K562 (cell line): Measurements from ENCODE around the gene ABHD3.
"Not testable (repeated sequence)": the region's sequence is repeated elsewhere in the genome, so short reads cannot be mapped to it uniquely, and the experiment has no call there.

Experiments
- HNRNPUL1 ChIP-seq: fragments of 200-400 bp; formaldehyde crosslinking; IDR thresholded peaks from 2 replicates; pipeline ENCODE4 v1.6.1; 2017; ENCODE audit warnings: low read length
- JUN ChIP-seq, 2 experiments: sonication (generic) in 1 of 2; formaldehyde crosslinking in 1 of 2; IDR thresholded peaks; 2 replicates each; pipeline versions ENCODE4 v1.6.1 to v1.8.0; 2012 to 2022; ENCODE audit warnings: borderline replicate concordance in 2 of 2, mild to moderate bottlenecking in 2 of 2, improper control_type of control experiment in 1 of 2, low read depth in 1 of 2, low read length in 1 of 2, missing genetic modification reagents in 1 of 2
- PML ChIP-seq: IDR thresholded peaks from 2 replicates; pipeline ENCODE4 v1.6.1; 2012; ENCODE audit warnings: low read length, inconsistent platforms
- SMARCA4 ChIP-seq: fragments of 450-650 bp; IDR thresholded peaks from 2 replicates; pipeline ENCODE4 v1.6.1; 2016
- SP2 ChIP-seq: IDR thresholded peaks from 2 replicates; pipeline ENCODE4 v1.6.1; 2011; ENCODE audit warnings: mild to moderate bottlenecking, low read depth, low read length, moderate library complexity; ENCODE audit not compliant: poor library complexity, severe bottlenecking; ENCODE audit errors: extremely low read depth
- ZNF668 ChIP-seq: fragments of 250-450 bp; sonication (Bioruptor Pico); IDR thresholded peaks from 2 replicates; pipeline ENCODE4 v1.8.0; 2022; ENCODE audit warnings: mild to moderate bottlenecking, inconsistent platforms
- TF ChIP-seq, protein P1 (sequence below), 3 experiments: IDR thresholded peaks in 2 of 3; conservative IDR thresholded peaks in 1 of 3; 2 replicates each; pipeline ENCODE4 v1.5.1; 2011 to 2012; ENCODE audit warnings: low read length in 3 of 3, mild to moderate bottlenecking in 3 of 3, control low read depth in 2 of 3, improper control_type of control experiment in 1 of 3, inconsistent platforms in 1 of 3, low read depth in 1 of 3, mixed read lengths in 1 of 3, moderate library complexity in 1 of 3; ENCODE audit not compliant: insufficient read depth in 2 of 3
- TF ChIP-seq, protein P2 (sequence below): sonication (generic); formaldehyde crosslinking; IDR thresholded peaks from 2 replicates; pipeline ENCODE4 v1.5.0; 2020; ENCODE audit warnings: missing genetic modification reagents
- TF ChIP-seq, protein P3 (sequence below): fragments of 200-800 bp; sonication (Bioruptor generic); IDR thresholded peaks from 2 replicates; pipeline ENCODE4 v1.6.1; 2016; ENCODE audit warnings: missing genetic modification characterization, missing compliant biosample characterization
- TF ChIP-seq, protein P4 (sequence below): fragments of 450-650 bp; formaldehyde crosslinking; IDR thresholded peaks from 2 replicates; pipeline ENCODE4 v1.4.0; 2020; ENCODE audit warnings: mild to moderate bottlenecking, moderate library complexity

DNA sequence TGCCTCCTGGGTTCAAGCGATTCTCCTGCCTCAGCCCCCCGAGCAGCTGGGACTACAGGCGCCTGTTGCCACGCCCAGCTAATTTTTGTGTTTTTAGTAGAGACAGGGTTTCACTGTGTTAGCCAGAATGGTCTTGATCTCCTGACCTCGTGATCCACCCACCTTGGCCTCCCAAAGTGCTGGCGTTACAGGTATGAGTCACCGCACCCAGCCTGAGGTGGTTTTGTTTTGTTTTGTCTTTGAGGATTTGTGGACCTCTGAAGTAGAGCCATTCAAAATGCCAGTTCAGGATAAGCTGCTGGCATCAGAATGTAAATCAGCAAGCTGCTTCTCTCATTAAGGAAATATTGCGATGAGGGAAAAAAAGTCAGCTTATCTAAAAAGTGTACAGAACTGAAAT, 29.2 kb downstream of the ABHD3 start:
- TF ChIP-seq, protein P1, sequence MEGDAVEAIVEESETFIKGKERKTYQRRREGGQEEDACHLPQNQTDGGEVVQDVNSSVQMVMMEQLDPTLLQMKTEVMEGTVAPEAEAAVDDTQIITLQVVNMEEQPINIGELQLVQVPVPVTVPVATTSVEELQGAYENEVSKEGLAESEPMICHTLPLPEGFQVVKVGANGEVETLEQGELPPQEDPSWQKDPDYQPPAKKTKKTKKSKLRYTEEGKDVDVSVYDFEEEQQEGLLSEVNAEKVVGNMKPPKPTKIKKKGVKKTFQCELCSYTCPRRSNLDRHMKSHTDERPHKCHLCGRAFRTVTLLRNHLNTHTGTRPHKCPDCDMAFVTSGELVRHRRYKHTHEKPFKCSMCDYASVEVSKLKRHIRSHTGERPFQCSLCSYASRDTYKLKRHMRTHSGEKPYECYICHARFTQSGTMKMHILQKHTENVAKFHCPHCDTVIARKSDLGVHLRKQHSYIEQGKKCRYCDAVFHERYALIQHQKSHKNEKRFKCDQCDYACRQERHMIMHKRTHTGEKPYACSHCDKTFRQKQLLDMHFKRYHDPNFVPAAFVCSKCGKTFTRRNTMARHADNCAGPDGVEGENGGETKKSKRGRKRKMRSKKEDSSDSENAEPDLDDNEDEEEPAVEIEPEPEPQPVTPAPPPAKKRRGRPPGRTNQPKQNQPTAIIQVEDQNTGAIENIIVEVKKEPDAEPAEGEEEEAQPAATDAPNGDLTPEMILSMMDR (IDR thresholded peaks at IDR 0.05 in 2 of 3, conservative IDR thresholded peaks at IDR 0.05 in 1 of 3; ENCODE audit: insufficient read depth in 2 of 3, low read depth in 1 of 3, low read length in 3 of 3) = not testable (repeated sequence)
- not testable (repeated sequence) for TF ChIP-seq HNRNPUL1; ZNF668 (CRISPR knock-in tag); SMARCA4; JUN (IDR thresholded peaks at IDR 0.05; ENCODE audit: borderline replicate concordance, low read depth, low read length); JUN (CRISPR knock-in tag; IDR thresholded peaks at IDR 0.05; ENCODE audit: borderline replicate concordance); SP2; PML
- TF ChIP-seq, protein P2, sequence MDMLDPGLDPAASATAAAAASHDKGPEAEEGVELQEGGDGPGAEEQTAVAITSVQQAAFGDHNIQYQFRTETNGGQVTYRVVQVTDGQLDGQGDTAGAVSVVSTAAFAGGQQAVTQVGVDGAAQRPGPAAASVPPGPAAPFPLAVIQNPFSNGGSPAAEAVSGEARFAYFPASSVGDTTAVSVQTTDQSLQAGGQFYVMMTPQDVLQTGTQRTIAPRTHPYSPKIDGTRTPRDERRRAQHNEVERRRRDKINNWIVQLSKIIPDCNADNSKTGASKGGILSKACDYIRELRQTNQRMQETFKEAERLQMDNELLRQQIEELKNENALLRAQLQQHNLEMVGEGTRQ = not testable (repeated sequence)
- TF ChIP-seq, protein P3, sequence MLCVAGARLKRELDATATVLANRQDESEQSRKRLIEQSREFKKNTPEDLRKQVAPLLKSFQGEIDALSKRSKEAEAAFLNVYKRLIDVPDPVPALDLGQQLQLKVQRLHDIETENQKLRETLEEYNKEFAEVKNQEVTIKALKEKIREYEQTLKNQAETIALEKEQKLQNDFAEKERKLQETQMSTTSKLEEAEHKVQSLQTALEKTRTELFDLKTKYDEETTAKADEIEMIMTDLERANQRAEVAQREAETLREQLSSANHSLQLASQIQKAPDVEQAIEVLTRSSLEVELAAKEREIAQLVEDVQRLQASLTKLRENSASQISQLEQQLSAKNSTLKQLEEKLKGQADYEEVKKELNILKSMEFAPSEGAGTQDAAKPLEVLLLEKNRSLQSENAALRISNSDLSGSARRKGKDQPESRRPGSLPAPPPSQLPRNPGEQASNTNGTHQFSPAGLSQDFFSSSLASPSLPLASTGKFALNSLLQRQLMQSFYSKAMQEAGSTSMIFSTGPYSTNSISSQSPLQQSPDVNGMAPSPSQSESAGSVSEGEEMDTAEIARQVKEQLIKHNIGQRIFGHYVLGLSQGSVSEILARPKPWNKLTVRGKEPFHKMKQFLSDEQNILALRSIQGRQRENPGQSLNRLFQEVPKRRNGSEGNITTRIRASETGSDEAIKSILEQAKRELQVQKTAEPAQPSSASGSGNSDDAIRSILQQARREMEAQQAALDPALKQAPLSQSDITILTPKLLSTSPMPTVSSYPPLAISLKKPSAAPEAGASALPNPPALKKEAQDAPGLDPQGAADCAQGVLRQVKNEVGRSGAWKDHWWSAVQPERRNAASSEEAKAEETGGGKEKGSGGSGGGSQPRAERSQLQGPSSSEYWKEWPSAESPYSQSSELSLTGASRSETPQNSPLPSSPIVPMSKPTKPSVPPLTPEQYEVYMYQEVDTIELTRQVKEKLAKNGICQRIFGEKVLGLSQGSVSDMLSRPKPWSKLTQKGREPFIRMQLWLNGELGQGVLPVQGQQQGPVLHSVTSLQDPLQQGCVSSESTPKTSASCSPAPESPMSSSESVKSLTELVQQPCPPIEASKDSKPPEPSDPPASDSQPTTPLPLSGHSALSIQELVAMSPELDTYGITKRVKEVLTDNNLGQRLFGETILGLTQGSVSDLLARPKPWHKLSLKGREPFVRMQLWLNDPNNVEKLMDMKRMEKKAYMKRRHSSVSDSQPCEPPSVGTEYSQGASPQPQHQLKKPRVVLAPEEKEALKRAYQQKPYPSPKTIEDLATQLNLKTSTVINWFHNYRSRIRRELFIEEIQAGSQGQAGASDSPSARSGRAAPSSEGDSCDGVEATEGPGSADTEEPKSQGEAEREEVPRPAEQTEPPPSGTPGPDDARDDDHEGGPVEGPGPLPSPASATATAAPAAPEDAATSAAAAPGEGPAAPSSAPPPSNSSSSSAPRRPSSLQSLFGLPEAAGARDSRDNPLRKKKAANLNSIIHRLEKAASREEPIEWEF (CRISPR knock-in tag) = not testable (repeated sequence)
- TF ChIP-seq, protein P4, sequence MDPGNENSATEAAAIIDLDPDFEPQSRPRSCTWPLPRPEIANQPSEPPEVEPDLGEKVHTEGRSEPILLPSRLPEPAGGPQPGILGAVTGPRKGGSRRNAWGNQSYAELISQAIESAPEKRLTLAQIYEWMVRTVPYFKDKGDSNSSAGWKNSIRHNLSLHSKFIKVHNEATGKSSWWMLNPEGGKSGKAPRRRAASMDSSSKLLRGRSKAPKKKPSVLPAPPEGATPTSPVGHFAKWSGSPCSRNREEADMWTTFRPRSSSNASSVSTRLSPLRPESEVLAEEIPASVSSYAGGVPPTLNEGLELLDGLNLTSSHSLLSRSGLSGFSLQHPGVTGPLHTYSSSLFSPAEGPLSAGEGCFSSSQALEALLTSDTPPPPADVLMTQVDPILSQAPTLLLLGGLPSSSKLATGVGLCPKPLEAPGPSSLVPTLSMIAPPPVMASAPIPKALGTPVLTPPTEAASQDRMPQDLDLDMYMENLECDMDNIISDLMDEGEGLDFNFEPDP (CRISPR knock-in tag) = not testable (repeated sequence)
